Astrocyte (in vitro differentiated cells and primary cell): ENCODE measurements around the gene KRT222. TPM values are rescaled to one million over a fixed set of nuclear protein-coding genes. Genes with fewer than 3 reads are reported as not detected.
A peak's percentile ranks its signal among the peaks of the same experiment; 100 is the strongest.

Source experiments
- DNase-seq: peaks from one replicate; pipeline ENCODE4 v3.0.0-alpha.2; 2010; ENCODE audit warnings: low read depth
- FAIRE-seq: peaks from 2 replicates; lab custom pipeline; 2011; peaks lifted over from hg19 to GRCh38; lab: Jason Lieb, UNC
- H2AFZ ChIP-seq: 2 replicates; pipeline ENCODE4 v1.6.0; 2012; ENCODE audit warnings: low read depth, low read length, inconsistent platforms
- H3K27ac ChIP-seq: 2 replicates; pipeline ENCODE4 v1.5.1; 2011; ENCODE audit warnings: low read depth, low read length, inconsistent platforms
- H3K27me3 ChIP-seq: 2 replicates; pipeline ENCODE4 v1.6.0; 2011; ENCODE audit warnings: low read length, inconsistent platforms; ENCODE audit not compliant: insufficient read depth
- H3K36me3 ChIP-seq: 2 replicates; pipeline ENCODE4 v1.5.1; 2011; ENCODE audit warnings: low read length, inconsistent platforms; ENCODE audit not compliant: insufficient read depth
- H3K4me1 ChIP-seq: 2 replicates; pipeline ENCODE4 v1.5.1; 2011; ENCODE audit warnings: low read length, inconsistent platforms; ENCODE audit not compliant: insufficient read depth
- H3K4me2 ChIP-seq: 2 replicates; pipeline ENCODE4 v1.6.0; 2012; ENCODE audit warnings: low read length, inconsistent platforms
- H3K4me3 ChIP-seq: 2 replicates; pipeline ENCODE4 v1.5.1; 2011; ENCODE audit warnings: low read depth, mild to moderate bottlenecking, low read length, inconsistent platforms; ENCODE audit not compliant: insufficient read depth
- H3K79me2 ChIP-seq: 2 replicates; pipeline ENCODE4 v1.6.0; 2012; ENCODE audit warnings: mild to moderate bottlenecking, low read length, inconsistent platforms; ENCODE audit not compliant: insufficient read depth
- H3K9ac ChIP-seq: 2 replicates; pipeline ENCODE4 v1.6.0; 2012; ENCODE audit warnings: mild to moderate bottlenecking, low read length, inconsistent platforms
- H3K9me3 ChIP-seq: 2 replicates; pipeline ENCODE4 v1.5.1; 2012; ENCODE audit warnings: low read depth, mild to moderate bottlenecking, low read length, inconsistent platforms; ENCODE audit not compliant: insufficient read depth
- H4K20me1 ChIP-seq: 2 replicates; pipeline ENCODE4 v1.6.0; 2012; ENCODE audit warnings: low read length, inconsistent platforms; ENCODE audit not compliant: insufficient read depth
- H3K27ac Mint-ChIP-seq: one replicate; pipeline ENCODE4 v1.8.0; 2021; ENCODE audit warnings: mild to moderate bottlenecking, mixed read lengths; ENCODE audit not compliant: unreplicated experiment
- H3K27me3 Mint-ChIP-seq: one replicate; pipeline ENCODE4 v1.8.0; 2021; ENCODE audit warnings: low read depth, mixed read lengths; ENCODE audit not compliant: unreplicated experiment
- H3K36me3 Mint-ChIP-seq: one replicate; pipeline ENCODE4 v1.8.0; 2021; ENCODE audit warnings: low read depth, mixed read lengths; ENCODE audit not compliant: unreplicated experiment
- H3K4me1 Mint-ChIP-seq: one replicate; pipeline ENCODE4 v1.8.0; 2021; ENCODE audit warnings: low read depth, mixed read lengths; ENCODE audit not compliant: unreplicated experiment
- H3K4me3 Mint-ChIP-seq: one replicate; pipeline ENCODE4 v1.8.0; 2021; ENCODE audit warnings: mild to moderate bottlenecking, moderate library complexity, mixed read lengths; ENCODE audit not compliant: unreplicated experiment
- H3K9me3 Mint-ChIP-seq: one replicate; pipeline ENCODE4 v1.8.0; 2021; ENCODE audit warnings: mild to moderate bottlenecking, mixed read lengths; ENCODE audit not compliant: unreplicated experiment
- EZH2 ChIP-seq: IDR thresholded peaks from 2 replicates; pipeline ENCODE4 v1.6.1; 2012; ENCODE audit warnings: mild to moderate bottlenecking, low read length, inconsistent platforms; ENCODE audit not compliant: insufficient read depth
- total RNA-seq: library from RNA; stranded (reverse); gene quantifications from 2 replicates; pipeline ENCODE4 v1.2.1, GENCODE V29; 2021
- TF ChIP-seq, protein P1 (sequence below): IDR thresholded peaks from 2 replicates; pipeline ENCODE4 v1.5.1; 2011; ENCODE audit warnings: low read depth, mild to moderate bottlenecking, inconsistent platforms, low read length, moderate library complexity; ENCODE audit not compliant: insufficient read depth

The KRT222 gene
- total RNA-seq, 1 donor from 2014 or later, result 0.14 TPM

DNA sequence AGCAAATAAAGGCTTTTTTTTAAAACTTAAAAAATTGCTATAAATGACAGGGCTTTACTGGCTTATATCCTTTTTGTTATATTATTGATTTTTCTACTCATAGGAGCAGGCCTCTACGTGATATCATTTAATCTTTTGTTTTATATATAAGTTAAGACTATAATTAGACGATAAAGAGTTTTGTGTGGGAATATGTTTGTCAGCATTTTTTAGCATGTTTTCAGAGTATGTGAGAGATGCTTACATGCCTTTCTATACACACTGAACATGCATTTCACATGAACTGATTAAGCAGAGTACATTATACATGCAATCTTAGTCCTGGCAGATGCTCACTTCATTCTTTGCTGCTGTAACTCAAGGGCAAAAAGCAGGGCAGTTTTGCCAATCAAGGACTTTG is 7.7 kb upstream of the KRT222 start:
- H3K36me3 Mint-ChIP-seq, result no peaks in the 10 kb centered on the region
- H3K4me1 ChIP-seq, result no peaks in the 10 kb centered on the region
- no peak for FAIRE-seq
- no peaks in the 10 kb centered on the region for H4K20me1 ChIP-seq
- H3K4me3 ChIP-seq, result no peak overlapping the region
- H3K27me3 Mint-ChIP-seq, result peaks cover 6% of the 10 kb centered on the region
- H3K27ac Mint-ChIP-seq, result no peak overlapping the region
- H2AFZ ChIP-seq, result no peak overlapping the region
- H3K9me3 Mint-ChIP-seq, result no peaks in the 10 kb centered on the region
- no peaks in the 10 kb centered on the region for H3K79me2 ChIP-seq
- H3K36me3 ChIP-seq, result no peaks in the 10 kb centered on the region
- no peaks in the 10 kb centered on the region for H3K4me1 Mint-ChIP-seq
- H3K4me3 Mint-ChIP-seq, result no peak overlapping the region
- H3K4me2 ChIP-seq, result no peak overlapping the region
- no peak overlapping the region for H3K27ac ChIP-seq
- no peaks in the 10 kb centered on the region for H3K9me3 ChIP-seq
- DNase-seq, result no peak
- peaks cover 38% of the 10 kb centered on the region for H3K27me3 ChIP-seq
- TF ChIP-seq, protein P1, sequence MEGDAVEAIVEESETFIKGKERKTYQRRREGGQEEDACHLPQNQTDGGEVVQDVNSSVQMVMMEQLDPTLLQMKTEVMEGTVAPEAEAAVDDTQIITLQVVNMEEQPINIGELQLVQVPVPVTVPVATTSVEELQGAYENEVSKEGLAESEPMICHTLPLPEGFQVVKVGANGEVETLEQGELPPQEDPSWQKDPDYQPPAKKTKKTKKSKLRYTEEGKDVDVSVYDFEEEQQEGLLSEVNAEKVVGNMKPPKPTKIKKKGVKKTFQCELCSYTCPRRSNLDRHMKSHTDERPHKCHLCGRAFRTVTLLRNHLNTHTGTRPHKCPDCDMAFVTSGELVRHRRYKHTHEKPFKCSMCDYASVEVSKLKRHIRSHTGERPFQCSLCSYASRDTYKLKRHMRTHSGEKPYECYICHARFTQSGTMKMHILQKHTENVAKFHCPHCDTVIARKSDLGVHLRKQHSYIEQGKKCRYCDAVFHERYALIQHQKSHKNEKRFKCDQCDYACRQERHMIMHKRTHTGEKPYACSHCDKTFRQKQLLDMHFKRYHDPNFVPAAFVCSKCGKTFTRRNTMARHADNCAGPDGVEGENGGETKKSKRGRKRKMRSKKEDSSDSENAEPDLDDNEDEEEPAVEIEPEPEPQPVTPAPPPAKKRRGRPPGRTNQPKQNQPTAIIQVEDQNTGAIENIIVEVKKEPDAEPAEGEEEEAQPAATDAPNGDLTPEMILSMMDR, result no peak
- no peak for TF ChIP-seq EZH2
- no peak overlapping the region for H3K9ac ChIP-seq

DNA sequence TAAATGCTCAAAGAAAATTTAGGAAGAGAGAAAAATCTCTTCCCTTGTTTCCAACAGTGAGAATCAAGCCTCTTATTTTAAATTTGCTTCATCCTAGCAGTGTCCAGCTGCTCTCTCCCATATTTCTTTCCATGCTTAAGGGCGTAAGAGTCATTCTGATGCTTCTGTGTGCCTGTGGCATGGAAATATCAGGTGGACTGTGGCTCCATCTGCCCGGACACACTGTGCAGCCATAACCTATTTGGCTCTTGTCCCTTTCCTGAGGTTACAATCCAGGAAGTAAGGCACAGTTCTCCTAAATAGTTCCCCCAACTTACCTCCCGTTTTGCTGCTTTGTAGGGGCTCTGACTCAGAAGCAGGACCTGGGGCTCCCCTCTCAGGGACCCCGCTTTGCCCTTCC is 6.3 kb upstream of the KRT222 start:
- H3K4me1 Mint-ChIP-seq, result peaks cover under 1% of the 10 kb centered on the region
- H3K4me1 ChIP-seq, result no peaks in the 10 kb centered on the region
- no peak overlapping the region for H3K4me3 ChIP-seq
- no peaks in the 10 kb centered on the region for H4K20me1 ChIP-seq
- H3K9ac ChIP-seq, result no peak overlapping the region
- peaks cover 36% of the 10 kb centered on the region for H3K27me3 ChIP-seq
- FAIRE-seq, result no peak
- H3K27ac Mint-ChIP-seq, result no peak overlapping the region
- H3K4me2 ChIP-seq, result no peak overlapping the region
- no peaks in the 10 kb centered on the region for H3K9me3 Mint-ChIP-seq
- peak overlapping the region; percentile 7 for H3K4me3 Mint-ChIP-seq
- H3K36me3 Mint-ChIP-seq, result no peaks in the 10 kb centered on the region
- H3K79me2 ChIP-seq, result no peaks in the 10 kb centered on the region
- no peaks in the 10 kb centered on the region for H3K36me3 ChIP-seq
- no peak overlapping the region for H2AFZ ChIP-seq
- H3K9me3 ChIP-seq, result no peaks in the 10 kb centered on the region
- peaks cover 4% of the 10 kb centered on the region for H3K27me3 Mint-ChIP-seq
- TF ChIP-seq, protein P1, result no peak
- no peak for TF ChIP-seq EZH2
- DNase-seq, result no peak
- no peak overlapping the region for H3K27ac ChIP-seq

DNA sequence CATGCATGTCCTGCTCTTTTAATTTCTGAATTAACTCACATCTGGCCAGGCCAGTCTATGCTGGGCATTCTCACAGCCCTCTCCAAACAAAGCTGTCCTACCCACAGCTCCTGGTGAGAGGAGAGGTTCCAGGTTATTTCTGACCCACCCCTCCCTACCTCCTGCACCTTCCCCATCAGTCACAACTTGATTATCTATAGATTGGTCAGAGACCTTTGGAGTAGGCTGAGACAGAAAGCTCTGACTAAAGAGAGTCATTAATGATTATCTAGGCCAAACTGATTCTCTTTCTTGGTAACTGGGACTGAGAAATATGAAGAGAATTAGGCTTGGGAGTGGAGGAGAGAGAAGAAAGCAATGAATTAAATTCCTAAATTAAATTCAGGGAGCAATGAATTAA is 1.4 kb upstream of the KRT222 start:
- no peak overlapping the region for H2AFZ ChIP-seq
- H3K9ac ChIP-seq, result no peak overlapping the region
- FAIRE-seq (no peak), DNase-seq (no peak)
- no peaks in the 10 kb centered on the region for H3K36me3 ChIP-seq
- Mint-ChIP-seq H3K4me3 (no peak overlapping the region), H3K9me3 (no peaks in the 10 kb centered on the region), H3K36me3 (no peaks in the 10 kb centered on the region), H3K4me1 (peaks cover 1% of the 10 kb centered on the region), H3K27ac (no peak overlapping the region), H3K27me3 (peaks cover 9% of the 10 kb centered on the region)
- H3K4me3 ChIP-seq, result no peak overlapping the region
- H3K4me2 ChIP-seq, result no peak overlapping the region
- H3K79me2 ChIP-seq, result no peaks in the 10 kb centered on the region
- no peaks in the 10 kb centered on the region for H3K4me1 ChIP-seq
- TF ChIP-seq, protein P1, result no peak
- TF ChIP-seq EZH2, result no peak
- H4K20me1 ChIP-seq, result no peaks in the 10 kb centered on the region
- H3K9me3 ChIP-seq, result no peaks in the 10 kb centered on the region
- peaks cover 39% of the 10 kb centered on the region for H3K27me3 ChIP-seq
- H3K27ac ChIP-seq, result no peak overlapping the region
